HTR-8/SVneo (cell line): ENCODE measurements around the gene MIAT.

Experiments
- DNase-seq: peaks from one replicate; pipeline ENCODE4 v3.0.0; 2011; ENCODE audit warnings: low spot score, mixed read lengths; ENCODE audit not compliant: insufficient read length
- FAIRE-seq: peaks from 2 replicates; lab custom pipeline; 2011; peaks lifted over from hg19 to GRCh38; lab: Jason Lieb, UNC

Gene MIAT

GRCh38 chr22:26715392-26715936 lies 58.1 kb downstream of the MIAT start:
- DNase-seq: no peak
- no peak for FAIRE-seq

GRCh38 chr22:26718488-26718887 lies 61.1 kb downstream of the MIAT start:
- DNase-seq: no peak
- no peak for FAIRE-seq

- peak; percentile 67 for DNase-seq
- no peak for FAIRE-seq
Observed at GRCh38 chr22:26718905-26719304, 61.5 kb downstream of the MIAT start.

- FAIRE-seq (no peak), DNase-seq (no peak)
Observed at GRCh38 chr22:26722159-26722558, 64.8 kb downstream of the MIAT start.

- no peak for DNase-seq
- no peak for FAIRE-seq
Observed at GRCh38 chr22:26724414-26724813, 67.0 kb downstream of the MIAT start.

GRCh38 chr22:26725012-26725676 lies 67.8 kb downstream of the MIAT start:
- DNase-seq (no peak), FAIRE-seq (no peak)
